Measurements from ENCODE around the gene KRTAP16-1. TPM values are rescaled to one million over a fixed set of nuclear protein-coding genes. Genes with fewer than 3 reads are reported as not detected.

Gene KRTAP16-1
- total and polyA plus RNA-seq, 2 donors (not counting 3 experiments of a cell fraction or from before 2014, with no cell fraction given) = not detected

- POLR2A ChIA-PET = no interaction called here
- Histone ChIP-seq H3K27me3 (ENCODE audit: control insufficient read depth in 2 of 2, insufficient read depth in 2 of 2, low read length in 2 of 2) (no peaks in the 10 kb centered on the region), H3K4me3 (replicated peaks in 1 of 3; ENCODE audit: insufficient read depth in 1 of 3, low read depth in 1 of 3, low read length in 3 of 3) (no peak overlapping the region), H3K9me1 (replicated peaks; ENCODE audit: control insufficient read depth, extremely low read depth, insufficient read depth, low read length) (no peaks in the 10 kb centered on the region), H3K79me2 (ENCODE audit: control insufficient read depth, insufficient read depth, low read length) (no peaks in the 10 kb centered on the region), H3K9me3 (replicated peaks; ENCODE audit: control insufficient read depth, insufficient read depth, low read length) (no peaks in the 10 kb centered on the region), H3K4me2 (ENCODE audit: insufficient read depth, low read length) (no peak overlapping the region), H3K27ac (ENCODE audit: insufficient read depth, low read depth, low read length) (no peak overlapping the region), H4K20me1 (replicated peaks; ENCODE audit: control insufficient read depth, extremely low read depth, insufficient read depth, low read length) (no peaks in the 10 kb centered on the region), H3K4me1 (ENCODE audit: control insufficient read depth, extremely low read depth, insufficient read depth, low read length) (no peaks in the 10 kb centered on the region), H3K36me3 (ENCODE audit: control insufficient read depth in 2 of 2, extremely low read depth in 1 of 2, insufficient read depth in 2 of 2, low read length in 2 of 2) (no peaks in the 10 kb centered on the region), H3K9ac (replicated peaks; ENCODE audit: extremely low read depth, insufficient read depth, low read length) (no peak overlapping the region), H2AFZ (ENCODE audit: low read depth, low read length) (no peak overlapping the region)
- CTCF ChIA-PET = interaction anchor here (0.7 to 3.9 kb wide), 15 partner anchors 8 to 473 kb away, joined by 3 to 16 read pairs (median 4); no protein-coding TSS in a partner anchor
- TF ChIP-seq FOS (IDR thresholded peaks at IDR 0.05; ENCODE audit: borderline replicate concordance, insufficient read depth, low read length) = no peak
- peak; percentile 77 to 87 for TF ChIP-seq CTCF (IDR thresholded peaks at IDR 0.05; ENCODE audit: extremely low read depth in 1 of 2, insufficient read depth in 1 of 2, low read depth in 1 of 2, low read length in 2 of 2)
- no peak for TF ChIP-seq EZH2 (IDR thresholded peaks at IDR 0.05; ENCODE audit: borderline replicate concordance, low read depth, low read length, severe bottlenecking)
- no peak for TF ChIP-seq MAX (IDR thresholded peaks at IDR 0.05; ENCODE audit: insufficient read depth, insufficient read length)
- dilution Hi-C loops (cut with MboI; ENCODE audit: extremely low pct_ligation_motif_present, low sequenced_read_pairs) = no loop called here
- DNase-seq (ENCODE audit: low read depth, low spot score) (peak; percentile 44), FAIRE-seq (peak; percentile 82)
- BruUV-seq (replicated peaks) = no TSS peak
- intact Hi-C loops (cut with micrococcal nuclease) = loop anchor here (1.0 to 10.0 kb wide), 4 partner anchors 335 to 526 kb away; no protein-coding TSS in a partner anchor
Measured at GRCh38 chr17:41329279-41329948, 20.3 kb upstream of the KRTAP16-1 start.

All from endothelial cell of umbilical vein (primary cell).